Left lung (tissue), 10 donors: ENCODE measurements around the gene ACTRT2. TPM values are rescaled to one million over a fixed set of nuclear protein-coding genes. Genes with fewer than 3 reads are reported as not detected.

Experiments used
- ATAC-seq: fragments of 200-7000 bp; cut with Tn5 transposase; one replicate; pipeline ENCODE4 v1.9.1; 2020; ENCODE audit warnings: moderate library complexity
- DNase-seq, 4 donors: peaks; one replicate each; pipeline ENCODE4 v3.0.0-alpha.2; 2013 to 2020
- H3K27ac ChIP-seq, 2 donors: fragments of 200-600 bp; sonication (generic) in 1 of 2; one replicate each; pipeline versions ENCODE4 v1.5.0 to v1.8.0; 2020 to 2021
- H3K27me3 ChIP-seq, 2 donors: fragments of 200-600 bp; sonication (generic) in 1 of 2; one replicate each; pipeline versions ENCODE4 v1.5.0 to v1.8.0; 2020 to 2021
- H3K36me3 ChIP-seq, 2 donors: fragments of 200-600 bp; sonication (generic) in 1 of 2; one replicate each; pipeline versions ENCODE4 v1.5.0 to v1.8.0; 2020 to 2021
- H3K4me1 ChIP-seq, 2 donors: fragments of 200-600 bp; one replicate each; pipeline ENCODE4 v1.8.0; 2021
- H3K4me3 ChIP-seq, 2 donors: fragments of 200-600 bp; sonication (generic) in 1 of 2; one replicate each; pipeline versions ENCODE4 v1.5.0 to v1.8.0; 2020 to 2021; ENCODE audit warnings: mild to moderate bottlenecking in 1 of 2
- H3K9me3 ChIP-seq, 2 donors: fragments of 200-600 bp; sonication (generic) in 1 of 2; one replicate each; pipeline versions ENCODE4 v1.5.0 to v1.8.0; 2020 to 2021
- CTCF ChIP-seq, 2 donors: fragments of 200-600 bp; sonication (generic) in 1 of 2; IDR thresholded peaks; one replicate each; pipeline versions ENCODE4 v1.5.0 to v1.8.0; 2021; ENCODE audit warnings: antibody characterized with exemption in 2 of 2
- intact Hi-C, 2 donors: fragments of 100-400 bp; cut with DNase I; formaldehyde crosslinking; loops; one replicate each; pipeline versions ENCODE4 v1.11.2 to v1.14.2; 2022
- polyA plus RNA-seq, 6 donors: library from polyadenylated mRNA; unstranded; fragments of 120-200 nt; gene quantifications; one replicate each; pipeline ENCODE4 v1.2.1, GENCODE V29; 2013; ENCODE audit not compliant: insufficient read length in 6 of 6
- total RNA-seq, 2 donors: library from RNA; stranded (reverse); fragmentation: NEBNext Ultra II Directional; extraction: Animal tissue kit (Norgen Biotek cat#: 25700); gene quantifications; one replicate each; pipeline ENCODE4 v1.2.1, GENCODE V29; 2021
- donor health status: DM: no; HTN: yes; CAD: no.
- donor health status: DM: no; HTN: no; CAD: no.

Gene ACTRT2
- total and polyA plus RNA-seq, 8 donors, result not detected

- no peaks in the 10 kb centered on the region for H3K9me3 ChIP-seq
- no peaks in the 10 kb centered on the region for H3K4me1 ChIP-seq
- no peak overlapping the region for H3K27ac ChIP-seq
- H3K36me3 ChIP-seq, result no peaks in the 10 kb centered on the region
- intact Hi-C loops, result no loop called here
- H3K27me3 ChIP-seq, result peaks cover 0 to 25% of the 10 kb centered on the region in 2 donors
- TF ChIP-seq CTCF (IDR thresholded peaks at IDR 0.05), result no peak
- no peak overlapping the region for H3K4me3 ChIP-seq
- ATAC-seq (no peak), DNase-seq (peak in 1 of 4 donors; percentile 3)
These were observed 881 bp upstream of the ACTRT2 start for GRCh38 chr1:3020263-3020909.

- Histone ChIP-seq H3K4me1 (no peaks in the 10 kb centered on the region), H3K27me3 (peaks cover 0 to 14% of the 10 kb centered on the region in 2 donors), H3K4me3 (no peak overlapping the region), H3K36me3 (no peaks in the 10 kb centered on the region), H3K27ac (no peak overlapping the region), H3K9me3 (no peaks in the 10 kb centered on the region)
- intact Hi-C loops, result no loop called here
- ATAC-seq, result no peak
- TF ChIP-seq CTCF (IDR thresholded peaks at IDR 0.05), result no peak
- DNase-seq, result peak in 2 of 4 donors; percentile 23 to 63
These were observed 634 bp downstream of the ACTRT2 start for GRCh38 chr1:3021801-3022401.

GRCh38 chr1:3022511-3022973 lies 1.3 kb downstream of the ACTRT2 start:
- Histone ChIP-seq H3K4me3 (no peak overlapping the region), H3K36me3 (no peaks in the 10 kb centered on the region), H3K27me3 (peaks cover 0 to 14% of the 10 kb centered on the region in 2 donors), H3K27ac (no peak overlapping the region), H3K4me1 (no peaks in the 10 kb centered on the region), H3K9me3 (no peaks in the 10 kb centered on the region)
- DNase-seq (peak in 1 of 4 donors; percentile 68), ATAC-seq (no peak)
- intact Hi-C loops, result no loop called here
- TF ChIP-seq CTCF (IDR thresholded peaks at IDR 0.05), result no peak

GRCh38 chr1:3022976-3023375 lies 1.7 kb downstream of the ACTRT2 start:
- TF ChIP-seq CTCF (IDR thresholded peaks at IDR 0.05), result no peak
- ATAC-seq (no peak), DNase-seq (peak in 1 of 4 donors; percentile 16)
- Histone ChIP-seq H3K4me3 (no peak overlapping the region), H3K27ac (no peak overlapping the region), H3K4me1 (no peaks in the 10 kb centered on the region), H3K36me3 (no peaks in the 10 kb centered on the region), H3K9me3 (no peaks in the 10 kb centered on the region), H3K27me3 (peaks cover 0 to 14% of the 10 kb centered on the region in 2 donors)
- intact Hi-C loops, result no loop called here

- Histone ChIP-seq H3K27ac (no peak overlapping the region), H3K9me3 (no peaks in the 10 kb centered on the region), H3K4me1 (no peaks in the 10 kb centered on the region), H3K27me3 (peaks cover 5 to 21% of the 10 kb centered on the region in 2 donors), H3K4me3 (no peak overlapping the region), H3K36me3 (no peaks in the 10 kb centered on the region)
- TF ChIP-seq CTCF (IDR thresholded peaks at IDR 0.05), result no peak
- DNase-seq (no peak), ATAC-seq (no peak)
- intact Hi-C loops, result no loop called here
These were observed 2.8 kb downstream of the ACTRT2 start for GRCh38 chr1:3024019-3024418.
